ENCODE results near the gene KIF1C. TPM values are rescaled to one million over a fixed set of nuclear protein-coding genes. Genes with fewer than 3 reads are reported as not detected.

KIF1C gene
- total RNA-seq: 91.3 and 158 TPM in 2 replicates

DNA sequence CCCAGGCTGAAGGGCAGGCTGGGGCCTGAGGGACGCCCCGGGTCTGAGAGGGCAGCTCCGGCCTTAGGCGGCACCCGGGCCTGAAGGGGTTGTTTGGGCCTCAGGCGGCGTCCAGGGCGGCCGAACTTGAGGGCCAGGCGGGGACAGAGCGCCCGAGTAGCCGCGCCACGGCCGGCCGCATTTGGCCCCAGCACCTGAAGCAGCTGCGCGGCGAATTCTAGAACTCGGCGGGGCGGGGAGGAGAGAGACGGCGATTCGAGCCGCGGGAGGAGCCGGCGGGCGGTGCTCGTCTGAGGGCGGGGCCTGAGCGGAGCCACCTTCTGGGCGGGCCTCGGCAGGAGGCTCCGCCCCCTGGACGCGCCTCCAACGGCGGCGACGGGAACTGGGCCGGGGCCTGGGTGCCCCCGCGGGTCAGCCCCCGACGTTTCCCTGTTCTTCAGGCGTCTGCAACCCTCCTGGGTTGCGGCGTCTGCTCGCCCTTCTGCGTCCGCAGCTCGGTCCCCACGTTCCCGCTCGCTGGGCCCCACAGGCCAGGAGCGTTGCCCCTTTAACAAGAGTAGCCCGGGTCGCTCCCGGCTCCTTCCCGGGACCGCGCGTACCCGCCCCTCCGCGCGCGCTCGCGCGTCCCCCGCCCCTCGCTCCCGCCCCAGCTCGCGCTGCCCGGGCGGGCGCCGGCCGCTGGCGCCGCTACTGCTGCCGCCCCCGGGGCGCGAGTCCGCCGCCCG is at the start of gene KIF1C, which contains the start of gene INCA1:
Gene KIF1C (plus strand): TSS at position 649 of the 725 bp plus-strand sequence. CDS start 2,297 bp downstream, outside the sequence.
Gene INCA1 (minus strand): TSS at position 221 of the 725 bp plus-strand sequence. CDS start 3,085 bp downstream, outside the sequence.

GRCh38 chr17:4948166-4948930 is 49.4 kb upstream of the KIF1C start, which contains the start of gene PFN1:
TSS of gene PFN1 (minus strand) at chr17:4948530. CDS start at chr17:4948394, 136 bp downstream.

GRCh38 chr17:4950746-4951204 is 47.0 kb upstream of the KIF1C start, which contains the start of gene ENO3:
TSS of gene ENO3 (plus strand) at chr17:4951119. CDS start at chr17:4951830, 711 bp downstream.

DNA sequence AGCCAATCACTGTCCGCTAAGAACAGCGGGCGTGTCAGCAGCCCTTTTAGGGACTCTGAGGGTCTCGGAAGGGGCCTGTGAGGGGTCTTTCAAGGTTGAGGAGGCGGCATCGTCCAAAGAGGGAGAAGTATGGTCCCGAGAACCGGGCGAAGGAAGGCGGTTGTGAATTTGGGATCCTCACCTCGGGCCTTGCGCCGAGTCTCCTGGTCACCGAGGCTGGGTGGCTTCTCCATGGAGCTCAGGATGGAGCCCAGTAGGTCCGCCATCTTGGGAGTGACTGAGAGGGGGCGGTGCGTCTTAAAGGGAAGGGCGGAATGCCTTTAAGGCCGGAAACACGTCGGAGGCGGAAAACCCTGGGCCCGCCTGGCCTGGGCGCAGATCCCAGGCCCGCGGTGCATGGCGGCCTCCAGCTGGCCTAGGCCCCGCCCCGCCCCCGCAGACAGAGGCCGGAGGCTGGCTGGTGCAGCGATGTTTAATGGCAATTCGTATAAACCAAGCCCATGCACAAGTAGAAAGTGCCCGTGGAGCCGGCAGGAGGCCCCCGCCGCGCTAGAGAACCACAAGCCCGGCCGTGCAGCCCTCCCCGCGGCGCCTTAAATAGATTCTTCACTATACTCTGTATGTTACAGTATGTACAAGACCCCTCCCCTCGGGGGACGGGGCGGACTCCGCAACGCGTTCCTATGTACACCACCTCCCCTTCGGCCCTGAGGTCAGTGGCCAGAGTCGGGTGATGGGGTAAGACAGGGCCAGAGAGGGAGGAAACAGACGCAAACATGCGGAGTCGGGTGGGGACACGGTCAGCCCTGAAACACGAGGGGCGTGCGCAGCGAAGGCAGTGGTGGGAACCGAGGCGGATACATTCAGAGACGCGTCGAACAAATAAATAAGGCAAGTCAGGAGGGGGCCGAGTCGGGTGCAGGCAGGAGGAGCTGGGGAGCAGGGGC is 29.9 kb upstream of the KIF1C start, which contains the start of gene SPAG7:
Gene SPAG7 (minus strand): TSS at position 279 of the 947 bp plus-strand sequence. CDS start 13 bp downstream, at position 266.

GRCh38 chr17:4986951-4987766 is 10.6 kb upstream of the KIF1C start, which contains the start of gene CAMTA2:
TSS of gene CAMTA2 (minus strand) at chr17:4987675. CDS start at chr17:4986222, 1,453 bp downstream.

GRCh38 chr17:5035315-5035714 is 37.6 kb downstream of the KIF1C start, which contains the start of gene SLC52A1:
TSS of gene SLC52A1 (minus strand) at chr17:5035426. CDS start at chr17:5034606, 820 bp downstream.

Other genes with a start within 250 kb of the KIF1C start
- gene TM4SF5, start 226.1 kb upstream of the KIF1C start, total RNA-seq: not detected in 2 replicates
- 0.13 TPM in 1 of 2 replicates, not detected in the other for gene VMO1, start 211.6 kb upstream of the KIF1C start, total RNA-seq
- gene GLTPD2, start 209.0 kb upstream of the KIF1C start, total RNA-seq: not detected in 2 replicates
- gene PSMB6, start 201.8 kb upstream of the KIF1C start, total RNA-seq: 139 and 176 TPM in 2 replicates
- gene PLD2, start 190.8 kb upstream of the KIF1C start, total RNA-seq: 26.4 and 39.3 TPM in 2 replicates
- gene MINK1, start 164.6 kb upstream of the KIF1C start, total RNA-seq: 30.0 and 78.7 TPM in 2 replicates
- 0.49 and 1.1 TPM in 2 replicates for gene C17orf107, start 98.4 kb upstream of the KIF1C start, total RNA-seq
- 0.31 and 0.32 TPM in 2 replicates for gene CHRNE, start 94.9 kb upstream of the KIF1C start, total RNA-seq
- 0.13 TPM in 1 of 2 replicates, not detected in the other for gene GP1BA, start 65.7 kb upstream of the KIF1C start, total RNA-seq
- gene SLC25A11, start 57.9 kb upstream of the KIF1C start, total RNA-seq: 45.8 and 61.3 TPM in 2 replicates
- gene RNF167, start 57.7 kb upstream of the KIF1C start, total RNA-seq: 13.4 and 18.6 TPM in 2 replicates
- gene PFN1, start 49.4 kb upstream of the KIF1C start, total RNA-seq: 789 and 1,108 TPM in 2 replicates
- 1.6 and 4.7 TPM in 2 replicates for gene ENO3, start 46.8 kb upstream of the KIF1C start, total RNA-seq
- gene SPAG7, start 30.1 kb upstream of the KIF1C start, total RNA-seq: 44.0 and 53.9 TPM in 2 replicates
- 6.5 and 14.0 TPM in 2 replicates for gene CAMTA2, start 10.3 kb upstream of the KIF1C start, total RNA-seq
- 0.25 and 0.32 TPM in 2 replicates for gene INCA1, start 428 bp upstream of the KIF1C start, total RNA-seq
- gene SLC52A1, start 37.5 kb downstream of the KIF1C start, total RNA-seq: under 0.01 and 0.19 TPM in 2 replicates
- 0.97 and 1.7 TPM in 2 replicates for gene ZFP3, start 80.5 kb downstream of the KIF1C start, total RNA-seq
- 4.0 and 5.5 TPM in 2 replicates for gene ZNF232, start 113.9 kb downstream of the KIF1C start, total RNA-seq
- not detected in 2 replicates for gene USP6, start 118.1 kb downstream of the KIF1C start, total RNA-seq
- gene ZNF594, start 193.9 kb downstream of the KIF1C start, total RNA-seq: 2.9 and 5.4 TPM in 2 replicates
- not detected in 2 replicates for gene SCIMP, start 236.9 kb downstream of the KIF1C start, total RNA-seq

Measured in bladder microvascular endothelial cell (primary cell).